ENCODE measurements around the gene STK32B. TPM values are rescaled to one million over a fixed set of nuclear protein-coding genes. Genes with fewer than 3 reads are reported as not detected.

STK32B gene
- total and polyA plus RNA-seq, 2 experiments from 2014 or later = 0.71 to 2.3 TPM

GRCh38 chr4:5037553-5038551 lies 13.4 kb upstream of the STK32B start:
- Histone ChIP-seq H3K4me2 (no peak overlapping the region), H3K27ac (ENCODE audit: low read depth) (no peak overlapping the region)
- no peak for DNase-seq (ENCODE audit: low spot score)

GRCh38 chr4:5039800-5040199 lies 11.5 kb upstream of the STK32B start:
- ATAC-seq (no peak), DNase-seq (ENCODE audit: low spot score) (no peak)
- Mint-ChIP-seq H3K4me1 (peaks cover 4% of the 10 kb centered on the region; the same call in 2 of the 3 replicates), H3K4me3 (no peak overlapping the region), H3K9me3 (no peaks in the 10 kb centered on the region; the same call in 2 of the 3 replicates), H3K36me3 (ENCODE audit: low read depth) (no peaks in the 10 kb centered on the region), H3K27me3 (ENCODE audit: insufficient read depth, low read depth, poor library complexity) (peaks cover 2% of the 10 kb centered on the region), H3K27ac (no peak overlapping the region)
- H3K4me1 ChIP-seq (ENCODE audit: insufficient read depth) = no peaks in the 10 kb centered on the region
- H3K4me3 ChIP-seq = no peak overlapping the region
- H3K27me3 ChIP-seq (ENCODE audit: insufficient read depth) = no peaks in the 10 kb centered on the region
- H2AFZ ChIP-seq = no peak overlapping the region
- H3K4me2 ChIP-seq = no peak overlapping the region
- H3K9me2 ChIP-seq (ENCODE audit: insufficient read depth) = peaks cover 8% of the 10 kb centered on the region
- no peaks in the 10 kb centered on the region for H3F3A ChIP-seq (replicated peaks; ENCODE audit: low read depth)
- H4K20me1 ChIP-seq (replicated peaks; ENCODE audit: insufficient read depth) = no peaks in the 10 kb centered on the region
- no peaks in the 10 kb centered on the region for H3K79me2 ChIP-seq (replicated peaks; ENCODE audit: insufficient read depth)
- no peak overlapping the region for H3K27ac ChIP-seq (ENCODE audit: low read depth)
- no peaks in the 10 kb centered on the region for H3K36me3 ChIP-seq (ENCODE audit: insufficient read depth)
- TF ChIP-seq CREB1 (CRISPR knock-in tag; IDR thresholded peaks at IDR 0.05; ENCODE audit: low read depth) (no peak), EZH2 (IDR thresholded peaks at IDR 0.05; ENCODE audit: low read depth, unreplicated experiment) (no peak), POLR2AphosphoS5 (IDR thresholded peaks at IDR 0.05; ENCODE audit: low read depth) (no peak), NANOG (IDR thresholded peaks at IDR 0.05; ENCODE audit: borderline replicate concordance) (no peak), ZNF462 (CRISPR knock-in tag; IDR thresholded peaks at IDR 0.05) (no peak), JUNB (IDR thresholded peaks at IDR 0.05; ENCODE audit: unreplicated experiment) (no peak), ZNF114 (CRISPR knock-in tag; IDR thresholded peaks at IDR 0.05) (no peak), ETS1 (IDR thresholded peaks at IDR 0.05) (no peak), EZH2phosphoT487 (IDR thresholded peaks at IDR 0.05; ENCODE audit: unreplicated experiment) (no peak)

More at GRCh38 chr4:5037553-5038551, 13.4 kb upstream of the STK32B start:
- Mint-ChIP-seq H3K9me3 (no peaks in the 10 kb centered on the region), H3K36me3 (ENCODE audit: low read depth) (no peaks in the 10 kb centered on the region), H3K4me1 (peaks cover 4% of the 10 kb centered on the region; the same call in 1 of the 3 replicates), H3K4me3 (no peak overlapping the region), H3K27ac (no peak overlapping the region), H3K27me3 (ENCODE audit: insufficient read depth, low read depth, poor library complexity) (peaks cover 2% of the 10 kb centered on the region)
- Histone ChIP-seq H3K36me3 (ENCODE audit: insufficient read depth) (no peaks in the 10 kb centered on the region), H3K4me1 (ENCODE audit: insufficient read depth) (no peaks in the 10 kb centered on the region), H3K9me2 (ENCODE audit: insufficient read depth) (no peaks in the 10 kb centered on the region), H3K79me2 (replicated peaks; ENCODE audit: insufficient read depth) (no peaks in the 10 kb centered on the region), H4K20me1 (replicated peaks; ENCODE audit: insufficient read depth) (no peaks in the 10 kb centered on the region), H3K4me3 (no peak overlapping the region), H3K27me3 (ENCODE audit: insufficient read depth) (no peaks in the 10 kb centered on the region), H3F3A (replicated peaks; ENCODE audit: low read depth) (no peaks in the 10 kb centered on the region), H2AFZ (no peak overlapping the region)
- no peak for ATAC-seq
- no peak for TF ChIP-seq EZH2 (IDR thresholded peaks at IDR 0.05; ENCODE audit: low read depth, unreplicated experiment)
- TF ChIP-seq NANOG (IDR thresholded peaks at IDR 0.05; ENCODE audit: borderline replicate concordance) = no peak
- TF ChIP-seq ZNF331 (CRISPR knock-in tag; IDR thresholded peaks at IDR 0.05; ENCODE audit: low read depth) = no peak
- TF ChIP-seq POLR2AphosphoS5 (IDR thresholded peaks at IDR 0.05; ENCODE audit: low read depth) = no peak
